Endothelial cell of umbilical vein (primary cell): ENCODE data around the gene C1orf210.

Experiments used
- EZH2 ChIP-seq: IDR thresholded peaks from 2 replicates; pipeline ENCODE4 v1.6.1; 2012; ENCODE audit warnings: borderline replicate concordance, low read depth, mild to moderate bottlenecking, moderate library complexity, low read length, inconsistent platforms; ENCODE audit not compliant: severe bottlenecking
- FOS ChIP-seq: IDR thresholded peaks from 2 replicates; pipeline ENCODE4 v1.6.1; 2011; ENCODE audit warnings: mild to moderate bottlenecking, low read length, moderate library complexity, borderline replicate concordance; ENCODE audit not compliant: insufficient read depth
- JUN ChIP-seq: IDR thresholded peaks from 2 replicates; pipeline ENCODE4 v1.6.1; 2011; ENCODE audit warnings: borderline replicate concordance, low read depth; ENCODE audit not compliant: insufficient read length, insufficient read depth
- MYC ChIP-seq: IDR thresholded peaks from one replicate; pipeline ENCODE4 v1.6.1; 2011; ENCODE audit warnings: mild to moderate bottlenecking, low read depth, low read length
- POLR2A ChIP-seq: IDR thresholded peaks from 2 replicates; pipeline ENCODE4 v1.6.1; 2012; ENCODE audit warnings: low read depth, mild to moderate bottlenecking, control low read depth, low read length
- POLR2AphosphoS5 ChIP-seq: IDR thresholded peaks from 2 replicates; pipeline ENCODE4 v1.6.1; 2012; ENCODE audit warnings: low read depth, mild to moderate bottlenecking, control low read depth, low read length, moderate library complexity; ENCODE audit not compliant: insufficient read depth
- TF ChIP-seq, protein P1 (sequence below), 2 donors: IDR thresholded peaks; 1 replicate in 1 of 2; 2 replicates in 1 of 2; pipeline ENCODE4 v1.5.1; 2011; ENCODE audit warnings: low read length in 2 of 2, mild to moderate bottlenecking in 2 of 2, moderate library complexity in 2 of 2, control low read depth in 1 of 2, inconsistent platforms in 1 of 2, low read depth in 1 of 2; ENCODE audit not compliant: insufficient read depth in 1 of 2; ENCODE audit errors: extremely low read depth in 1 of 2

DNA sequence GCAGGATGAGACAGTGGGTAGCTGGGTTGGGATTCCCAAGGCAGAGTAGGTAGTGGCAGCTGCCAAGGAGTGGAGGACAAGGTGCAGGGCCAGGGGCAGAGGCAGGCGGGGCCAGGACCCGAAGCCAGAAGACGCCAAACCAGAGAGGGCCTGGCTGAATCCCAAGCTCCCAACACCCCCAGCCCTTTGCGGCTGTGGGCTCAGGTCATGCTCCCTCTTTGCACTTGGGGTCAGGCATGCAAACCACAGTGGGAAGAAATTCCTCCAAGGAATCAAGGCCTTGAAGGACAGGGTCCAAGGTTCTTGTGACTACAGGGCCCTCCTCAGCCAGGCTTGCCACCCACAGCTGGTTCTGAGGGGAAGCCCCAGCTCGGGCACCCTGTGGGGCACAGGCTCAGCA, 6.2 kb downstream of the C1orf210 start:
- no peak for TF ChIP-seq POLR2A
- TF ChIP-seq, protein P1, sequence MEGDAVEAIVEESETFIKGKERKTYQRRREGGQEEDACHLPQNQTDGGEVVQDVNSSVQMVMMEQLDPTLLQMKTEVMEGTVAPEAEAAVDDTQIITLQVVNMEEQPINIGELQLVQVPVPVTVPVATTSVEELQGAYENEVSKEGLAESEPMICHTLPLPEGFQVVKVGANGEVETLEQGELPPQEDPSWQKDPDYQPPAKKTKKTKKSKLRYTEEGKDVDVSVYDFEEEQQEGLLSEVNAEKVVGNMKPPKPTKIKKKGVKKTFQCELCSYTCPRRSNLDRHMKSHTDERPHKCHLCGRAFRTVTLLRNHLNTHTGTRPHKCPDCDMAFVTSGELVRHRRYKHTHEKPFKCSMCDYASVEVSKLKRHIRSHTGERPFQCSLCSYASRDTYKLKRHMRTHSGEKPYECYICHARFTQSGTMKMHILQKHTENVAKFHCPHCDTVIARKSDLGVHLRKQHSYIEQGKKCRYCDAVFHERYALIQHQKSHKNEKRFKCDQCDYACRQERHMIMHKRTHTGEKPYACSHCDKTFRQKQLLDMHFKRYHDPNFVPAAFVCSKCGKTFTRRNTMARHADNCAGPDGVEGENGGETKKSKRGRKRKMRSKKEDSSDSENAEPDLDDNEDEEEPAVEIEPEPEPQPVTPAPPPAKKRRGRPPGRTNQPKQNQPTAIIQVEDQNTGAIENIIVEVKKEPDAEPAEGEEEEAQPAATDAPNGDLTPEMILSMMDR (IDR thresholded peaks at IDR 0.05; ENCODE audit: extremely low read depth in 1 of 2, insufficient read depth in 1 of 2, low read depth in 1 of 2, low read length in 2 of 2), result no peak
- no peak for TF ChIP-seq EZH2
- no peak for TF ChIP-seq MYC
- no peak for TF ChIP-seq JUN
- TF ChIP-seq POLR2AphosphoS5, result no peak
- no peak for TF ChIP-seq FOS
